Motor neuron (in vitro differentiated cells): ENCODE measurements around the gene IRGC. TPM values are rescaled to one million over a fixed set of nuclear protein-coding genes. Genes with fewer than 3 reads are reported as not detected.

ENCODE experiments used
- ATAC-seq, 8 experiments: fragments of 200-7000 bp; cut with Tn5 transposase; replicated peaks in 6 of 8; 2 replicates each; pipeline ENCODE4 v1.8.0; 2021; ENCODE audit warnings: mild to moderate bottlenecking in 8 of 8, moderate library complexity in 8 of 8
- H3K27ac ChIP-seq, 2 donors: fragments of 250-450 bp; sonication (Bioruptor Pico); 2 replicates each; pipeline ENCODE4 v1.9.0; 2021; ENCODE audit warnings: antibody characterized with exemption in 2 of 2, mild to moderate bottlenecking in 2 of 2, moderate library complexity in 1 of 2
- H3K4me1 ChIP-seq, 2 donors: fragments of 250-450 bp; sonication (Bioruptor Pico); replicated peaks in 1 of 2; 2 replicates each; pipeline ENCODE4 v1.6.1; 2021; ENCODE audit warnings: antibody characterized with exemption in 2 of 2, mild to moderate bottlenecking in 2 of 2, moderate library complexity in 1 of 2
- H3K4me3 ChIP-seq, 5 donors: fragments of 250-450 bp; sonication (Bioruptor Pico); 2 replicates each; pipeline ENCODE4 v1.9.0; 2021; ENCODE audit warnings: antibody characterized with exemption in 5 of 5, mild to moderate bottlenecking in 5 of 5, moderate library complexity in 4 of 5
- WGBS, 10 experiments: fragments of 450-650 bp; shearing (Covaris generic); methylation state at CpG; one replicate each; pipeline ENCODE4 v1.0.0; 2022; 5-methylcytosine and 5-hydroxymethylcytosine counted together
- in situ Hi-C, 9 experiments: fragments of 400-800 bp; cut with MboI; loops; one replicate each; pipeline ENCODE4 v1.15.0; 2021; ENCODE audit warnings: low sequenced_read_pairs in 9 of 9, low pct_unique_long_range_greater_than_20kb in 2 of 9; ENCODE audit not compliant: unreplicated experiment in 9 of 9
- total RNA-seq, 8 experiments: library from RNA; unstranded; fragments of 300-600 nt; gene quantifications; 2 replicates each; pipeline versions ENCODE4 v1.2.3 to v1.2.4, GENCODE V29; 2022

IRGC gene
- total RNA-seq, 8 experiments from 2014 or later = 0.05 to 0.81 (median 0.19) TPM; not detected in 4

GRCh38 chr19:43769256-43769655 is 53.4 kb downstream of the IRGC start:
- no peak overlapping the region for H3K27ac ChIP-seq
- in situ Hi-C loops = no loop called here
- no peak for ATAC-seq
- 83 to 100% (median 88%) methylated on average over 1 to 11 of the region's 14 CpGs; no CpG with 5 or more reads in 4 of the 10 experiments for WGBS, 10 experiments
- no peak overlapping the region for H3K4me3 ChIP-seq
- H3K4me1 ChIP-seq = peaks cover 5 to 6% of the 10 kb centered on the region in 2 donors

Other genes with a start within 250 kb of the IRGC start
- 10 to 100 TPM in 5 of 8 experiments, 1 to 10 TPM in 3; 3.9 to 17.7 (median 13.2) TPM for gene PHLDB3, start 211.3 kb upstream of the IRGC start, total RNA-seq
- gene ETHE1, start 188.9 kb upstream of the IRGC start, total RNA-seq = 10 to 100 TPM; 11.5 to 70.2 (median 22.1) TPM
- gene ZNF575, start 182.9 kb upstream of the IRGC start, total RNA-seq = 1 to 10 TPM in 4 of 8 experiments, under 1 TPM in 4; 0.46 to 2.4 (median 1.0) TPM
- gene XRCC1, start 140.5 kb upstream of the IRGC start, total RNA-seq = 10 to 100 TPM in 7 of 8 experiments, 1 to 10 TPM in 1; 7.2 to 62.1 (median 30.1) TPM
- 10 to 100 TPM in 2 of 8 experiments, 1 to 10 TPM in 5, under 1 TPM in 1; 0.64 to 22.4 (median 3.0) TPM for gene PINLYP, start 140.3 kb upstream of the IRGC start, total RNA-seq
- 10 to 100 TPM; 17.2 to 46.5 (median 29.0) TPM for gene IRGQ, start 119.9 kb upstream of the IRGC start, total RNA-seq
- 10 to 100 TPM in 5 of 8 experiments, 1 to 10 TPM in 3; 8.0 to 19.0 (median 11.8) TPM for gene ZNF576, start 119.5 kb upstream of the IRGC start, total RNA-seq
- 1 to 10 TPM in 2 of 8 experiments, under 1 TPM in 6; 0.60 to 2.3 (median 0.77) TPM for gene SRRM5, start 104.0 kb upstream of the IRGC start, total RNA-seq
- 100 to 1,000 TPM in 2 of 8 experiments, 10 to 100 TPM in 6; 17.4 to 166 (median 84.4) TPM for gene ZNF428, start 96.4 kb upstream of the IRGC start, total RNA-seq
- gene CADM4, start 76.2 kb upstream of the IRGC start, total RNA-seq = 10 to 100 TPM in 6 of 8 experiments, 1 to 10 TPM in 2; 1.0 to 91.6 (median 70.8) TPM
- gene PLAUR, start 45.9 kb upstream of the IRGC start, total RNA-seq = 10 to 100 TPM in 2 of 8 experiments, 1 to 10 TPM in 5, under 1 TPM in 1; 0.60 to 23.6 (median 5.3) TPM
- 10 to 100 TPM; 15.1 to 46.1 (median 25.0) TPM for gene SMG9, start 38.9 kb downstream of the IRGC start, total RNA-seq
- gene KCNN4, start 64.9 kb downstream of the IRGC start, total RNA-seq = 1 to 10 TPM in 3 of 8 experiments, under 1 TPM in 5; 0.11 to 7.4 (median 0.58) TPM
- 1 to 10 TPM in 4 of 8 experiments, under 1 TPM in 4; 0.05 to 2.4 (median 1.1) TPM for gene LYPD5, start 86.4 kb downstream of the IRGC start, total RNA-seq
- gene ZNF283, start 111.2 kb downstream of the IRGC start, total RNA-seq = 10 to 100 TPM in 7 of 8 experiments, 1 to 10 TPM in 1; 4.0 to 36.9 (median 13.8) TPM
- gene ZNF404, start 167.9 kb downstream of the IRGC start, total RNA-seq = 10 to 100 TPM in 1 of 8 experiments, 1 to 10 TPM in 6, under 1 TPM in 1; 0.67 to 11.5 (median 4.5) TPM
- 10 to 100 TPM in 6 of 8 experiments, 1 to 10 TPM in 2; 7.7 to 24.6 (median 13.1) TPM for gene ZNF45, start 219.2 kb downstream of the IRGC start, total RNA-seq
- gene ZNF221, start 235.2 kb downstream of the IRGC start, total RNA-seq = 10 to 100 TPM in 4 of 8 experiments, 1 to 10 TPM in 4; 3.9 to 12.1 (median 10.0) TPM